Transverse colon (tissue), 4 donors: ENCODE data around the gene ZNF184. TPM values are rescaled to one million over a fixed set of nuclear protein-coding genes. Genes with fewer than 3 reads are reported as not detected.

Experiments
- DNase-seq: peaks from one replicate; pipeline ENCODE4 v3.0.0-alpha.2; 2019
- H3K27ac ChIP-seq, 4 donors: fragments of 200-600 bp; sonication (generic); 2 replicates each; pipeline ENCODE4 v1.5.1; 2016 to 2018; ENCODE audit warnings: inconsistent platforms in 4 of 4
- H3K27me3 ChIP-seq: fragments of 200-600 bp; sonication (generic); 2 replicates; pipeline ENCODE4 v1.5.1; 2017; ENCODE audit warnings: inconsistent platforms
- H3K36me3 ChIP-seq, 4 donors: fragments of 200-600 bp; sonication (generic); 2 replicates each; pipeline ENCODE4 v1.5.1; 2017 to 2019; ENCODE audit warnings: inconsistent platforms in 4 of 4
- H3K4me1 ChIP-seq, 4 donors: fragments of 200-600 bp; sonication (generic); 2 replicates each; pipeline ENCODE4 v1.5.1; 2017 to 2020; ENCODE audit warnings: inconsistent platforms in 4 of 4
- H3K4me3 ChIP-seq, 4 donors: fragments of 200-600 bp; sonication (generic); 1 replicate in 1 of 4; 2 replicates in 3 of 4; pipeline versions ENCODE4 v1.5.1 to v1.6.1; 2017 to 2019; ENCODE audit warnings: inconsistent platforms in 4 of 4
- H3K9me3 ChIP-seq, 2 donors: fragments of 200-600 bp; sonication (generic); 2 replicates each; pipeline ENCODE4 v1.5.1; 2017 to 2019; ENCODE audit warnings: inconsistent platforms in 2 of 2
- EP300 ChIP-seq: sonication (generic); formaldehyde crosslinking; IDR thresholded peaks from one replicate; pipeline ENCODE4 v1.6.1; 2017; ENCODE audit warnings: antibody characterized with exemption, low read depth
- POLR2A ChIP-seq: fragments of 450-650 bp; IDR thresholded peaks from one replicate; pipeline ENCODE4 v1.6.1; 2016; ENCODE audit warnings: antibody characterized with exemption, mild to moderate bottlenecking, moderate library complexity
- POLR2AphosphoS5 ChIP-seq, 3 donors: sonication (generic); formaldehyde crosslinking; IDR thresholded peaks; one replicate each; pipeline ENCODE4 v1.6.1; 2016; ENCODE audit warnings: antibody characterized with exemption in 3 of 3
- WGBS, 2 donors: methylation state at CpG; one replicate each; pipeline ENCODE4 v1.1.5; 2018; ENCODE audit warnings: low coverage in 1 of 2; 5-methylcytosine and 5-hydroxymethylcytosine counted together
- in situ Hi-C, 4 donors: fragments of 200-750 bp; cut with MboI; loops; one replicate each; pipeline versions ENCODE4 v1.15.0 to v1.15.1; 2017; ENCODE audit warnings: low sequenced_read_pairs in 3 of 4, low pct_ligation_motif_present in 1 of 4, low pct_unique_long_range_greater_than_20kb in 1 of 4
- intact Hi-C: fragments of 100-400 bp; cut with DNase I; formaldehyde crosslinking; loops from one replicate; pipeline ENCODE4 v1.15.1; 2023; ENCODE audit warnings: low total_unique reads
- total RNA-seq, 4 donors: library from RNA; depleted of rRNA; stranded (reverse); fragments of >200 nt; gene quantifications; one replicate each; pipeline ENCODE4 v1.1.0, GENCODE V29; 2016
- TF ChIP-seq, protein P1 (sequence below), 5 experiments: fragments of 200-600 bp in 3 of 5; fragments of 450-650 bp in 2 of 5; sonication (generic) in 3 of 5; IDR thresholded peaks; 1 replicate in 2 of 5; 2 replicates in 3 of 5; pipeline ENCODE4 v1.5.1; 2016 to 2017; ENCODE audit warnings: antibody characterized with exemption in 5 of 5, inconsistent platforms in 3 of 5, mild to moderate bottlenecking in 2 of 5, moderate library complexity in 1 of 5

ZNF184 gene
- total RNA-seq, 4 donors from 2014 or later, result 2.8 to 9.7 (median 6.9) TPM

DNA sequence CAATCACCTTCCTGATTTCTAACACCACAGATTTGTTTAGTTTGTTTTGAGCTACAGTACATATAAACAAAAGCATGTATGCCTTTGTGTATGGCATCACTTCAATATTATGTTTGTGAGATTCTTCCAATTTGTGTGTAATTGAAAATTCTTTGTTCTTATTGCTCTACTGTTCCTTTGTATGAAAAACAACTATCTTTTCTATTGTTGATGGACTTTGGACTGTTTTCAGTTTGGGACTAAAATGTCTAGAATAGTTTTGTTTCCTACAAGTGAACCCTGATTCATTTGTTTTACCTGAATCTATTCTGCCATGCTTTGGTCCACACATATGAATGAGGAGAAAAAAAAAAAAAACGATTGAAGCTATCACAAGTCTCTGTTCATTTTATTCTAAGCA lies 21.2 kb upstream of the ZNF184 start:
- H3K27ac ChIP-seq, result no peak overlapping the region
- no peak for TF ChIP-seq POLR2AphosphoS5 (IDR thresholded peaks at IDR 0.05)
- no peak for TF ChIP-seq EP300
- TF ChIP-seq, protein P1, sequence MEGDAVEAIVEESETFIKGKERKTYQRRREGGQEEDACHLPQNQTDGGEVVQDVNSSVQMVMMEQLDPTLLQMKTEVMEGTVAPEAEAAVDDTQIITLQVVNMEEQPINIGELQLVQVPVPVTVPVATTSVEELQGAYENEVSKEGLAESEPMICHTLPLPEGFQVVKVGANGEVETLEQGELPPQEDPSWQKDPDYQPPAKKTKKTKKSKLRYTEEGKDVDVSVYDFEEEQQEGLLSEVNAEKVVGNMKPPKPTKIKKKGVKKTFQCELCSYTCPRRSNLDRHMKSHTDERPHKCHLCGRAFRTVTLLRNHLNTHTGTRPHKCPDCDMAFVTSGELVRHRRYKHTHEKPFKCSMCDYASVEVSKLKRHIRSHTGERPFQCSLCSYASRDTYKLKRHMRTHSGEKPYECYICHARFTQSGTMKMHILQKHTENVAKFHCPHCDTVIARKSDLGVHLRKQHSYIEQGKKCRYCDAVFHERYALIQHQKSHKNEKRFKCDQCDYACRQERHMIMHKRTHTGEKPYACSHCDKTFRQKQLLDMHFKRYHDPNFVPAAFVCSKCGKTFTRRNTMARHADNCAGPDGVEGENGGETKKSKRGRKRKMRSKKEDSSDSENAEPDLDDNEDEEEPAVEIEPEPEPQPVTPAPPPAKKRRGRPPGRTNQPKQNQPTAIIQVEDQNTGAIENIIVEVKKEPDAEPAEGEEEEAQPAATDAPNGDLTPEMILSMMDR (IDR thresholded peaks at IDR 0.05), result no peak
- TF ChIP-seq POLR2A, result no peak
- intact Hi-C loops (no loop called here), in situ Hi-C loops (loop anchor here in 1 of 4 donors (25.0 kb wide), 1 partner anchor 418 kb away; the partner anchor contains the start of gene OR2B2)
- H3K4me1 ChIP-seq, result peaks cover 0 to 9% (median 4%) of the 10 kb centered on the region in 4 donors
- H3K9me3 ChIP-seq, result no peaks in the 10 kb centered on the region
- no peak overlapping the region for H3K4me3 ChIP-seq
- 40 to 58% methylated on average over 1 of the region's 1 CpG for WGBS, 2 donors
- H3K27me3 ChIP-seq, result peaks cover 57% of the 10 kb centered on the region
- DNase-seq, result no peak
- no peaks in the 10 kb centered on the region for H3K36me3 ChIP-seq

DNA sequence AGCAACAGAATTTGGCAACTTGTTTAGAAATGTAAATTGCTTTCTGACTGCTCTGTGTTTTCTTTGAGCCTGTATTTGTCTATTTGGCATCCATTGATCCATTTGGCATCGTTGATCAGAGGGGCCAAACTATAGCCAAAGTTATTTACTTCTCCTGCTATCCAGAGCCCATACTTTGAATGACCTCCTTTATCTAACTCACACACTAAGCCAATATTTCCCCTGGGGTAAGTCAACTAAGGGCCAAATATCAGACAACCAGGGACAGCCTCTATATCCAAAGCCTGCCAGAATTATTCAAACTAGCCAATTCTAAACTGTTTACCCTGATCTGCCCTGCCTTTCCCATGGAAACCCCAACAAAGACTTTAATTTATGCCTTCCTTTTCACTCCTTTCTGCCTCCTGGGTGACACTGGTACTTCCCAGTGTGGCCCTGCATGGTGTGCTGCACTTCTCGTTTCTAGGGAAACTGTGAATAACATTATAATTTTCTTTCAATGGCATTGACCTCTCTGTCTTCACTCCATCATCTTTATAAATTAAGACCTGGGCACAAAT lies 19.8 kb upstream of the ZNF184 start:
- WGBS, 2 donors, result 78 to 82% methylated on average over 2 of the region's 2 CpGs

DNA sequence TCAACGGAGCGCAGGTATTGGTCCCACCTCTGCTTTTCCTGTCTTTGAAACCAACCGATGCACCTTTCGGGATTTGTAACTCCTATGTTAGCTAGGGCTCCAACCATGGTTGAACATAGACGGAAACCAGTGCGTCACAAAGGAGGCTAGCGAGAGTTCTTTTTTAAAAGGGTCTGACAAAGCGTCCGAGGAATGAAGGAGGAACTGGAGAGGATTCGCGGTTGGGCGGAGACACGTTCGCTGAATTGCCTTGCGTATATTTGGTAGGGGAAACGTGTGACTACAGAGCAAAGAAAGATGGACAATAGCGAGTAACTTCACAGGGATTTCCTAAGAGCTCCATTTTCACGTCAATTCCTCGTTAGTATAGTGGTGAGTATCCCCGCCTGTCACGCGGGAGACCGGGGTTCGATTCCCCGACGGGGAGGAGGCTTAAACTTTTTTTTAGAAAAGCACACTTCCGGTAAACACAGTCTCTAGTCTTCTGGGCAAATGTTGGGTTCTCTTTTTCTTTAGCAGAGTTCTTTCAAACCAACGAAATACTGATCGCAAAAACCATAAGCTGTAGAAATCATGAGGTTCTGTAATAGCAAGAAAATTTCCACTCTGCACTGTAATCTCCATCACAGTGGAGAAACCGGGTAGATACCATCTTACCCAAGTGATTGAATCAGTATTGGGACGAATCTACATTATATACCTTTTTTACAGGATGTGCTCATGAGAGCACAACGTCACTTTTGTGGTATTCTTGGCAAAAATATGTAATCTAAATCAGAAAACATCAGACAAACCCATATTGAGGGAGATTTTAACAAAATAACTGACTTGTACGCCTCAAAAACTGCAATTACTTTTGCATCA lies 6.6 kb upstream of the ZNF184 start:
- Histone ChIP-seq H3K4me3 (peak overlapping the region; percentile 62 to 90 (median 82)), H3K27ac (peak overlapping the region; percentile 95 to 99 (median 98)), H3K4me1 (peaks cover 0 to 18% (median 9%) of the 10 kb centered on the region in 4 donors), H3K27me3 (no peaks in the 10 kb centered on the region), H3K36me3 (no peaks in the 10 kb centered on the region), H3K9me3 (no peaks in the 10 kb centered on the region)
- peak; percentile 80 for DNase-seq
- 3 to 7% methylated on average over 16 to 33 of the region's 33 CpGs for WGBS, 2 donors
- intact Hi-C loops, result loop anchor here (2.0 kb wide), 1 partner anchor 349 kb away; no protein-coding TSS in a partner anchor
- TF ChIP-seq POLR2A (no peak), EP300 (no peak), POLR2AphosphoS5 (IDR thresholded peaks at IDR 0.05) (peak in 2 of 3 donors; percentile 15 to 65)
- TF ChIP-seq, protein P1 (IDR thresholded peaks at IDR 0.05), result no peak
- in situ Hi-C loops, result loop anchor here in 2 of 4 donors (10.0 to 25.0 kb wide), 2 partner anchors 305 to 433 kb away; partner anchors contain the start of gene OR2B2 (in 1 of the 2)

More for the DNA sequence above, 19.8 kb upstream of the ZNF184 start:
- no peak for TF ChIP-seq EP300
- no peak for TF ChIP-seq POLR2AphosphoS5 (IDR thresholded peaks at IDR 0.05)
- no peak for TF ChIP-seq POLR2A
- TF ChIP-seq, protein P1 (IDR thresholded peaks at IDR 0.05), result no peak
- in situ Hi-C loops (loop anchor here in 1 of 4 donors (25.0 kb wide), 1 partner anchor 420 kb away; the partner anchor contains the start of gene OR2B2), intact Hi-C loops (no loop called here)
- Histone ChIP-seq H3K27me3 (peaks cover 43% of the 10 kb centered on the region), H3K4me3 (no peak overlapping the region), H3K4me1 (peaks cover 0 to 9% (median 4%) of the 10 kb centered on the region in 4 donors), H3K36me3 (no peaks in the 10 kb centered on the region), H3K27ac (no peak overlapping the region), H3K9me3 (no peaks in the 10 kb centered on the region)
- no peak for DNase-seq
